Immature natural killer cell (primary cell): Measurements from ENCODE around the gene ERO1B. TPM values are rescaled to one million over a fixed set of nuclear protein-coding genes. Genes with fewer than 3 reads are reported as not detected.

ENCODE experiments used
- polyA plus RNA-seq, 3 donors: library from polyadenylated mRNA; unstranded; fragments of 300-500 nt; fragmentation: Illumina TruSeq; gene quantifications; one replicate each; pipeline ENCODE4 v1.2.3, GENCODE V29; 2021

Gene ERO1B
- polyA plus RNA-seq, 3 donors from 2014 or later: 2.0 to 2.1 (median 2.0) TPM

Other genes starting within 250 kb of the ERO1B start
- gene NID1, start 216.9 kb downstream of the ERO1B start, polyA plus RNA-seq: not detected
- 10 to 100 TPM in 1 of 3 donors, 1 to 10 TPM in 2; 3.6 to 10.8 (median 9.1) TPM for gene GPR137B, start 139.4 kb downstream of the ERO1B start, polyA plus RNA-seq
- 1 to 10 TPM in 2 of 3 donors, not detected in 1; 5.2 to 5.8 TPM for gene EDARADD, start 112.3 kb upstream of the ERO1B start, polyA plus RNA-seq
- 10 to 100 TPM; 24.9 to 43.6 (median 26.6) TPM for gene LGALS8, start 242.0 kb upstream of the ERO1B start, polyA plus RNA-seq